IMR-90 (cell line): Measurements from ENCODE around the gene SLC50A1. TPM values are rescaled to one million over a fixed set of nuclear protein-coding genes. Genes with fewer than 3 reads are reported as not detected.

Experiments
- ATAC-seq: fragments of 200-7000 bp; cut with Tn5 transposase; 2 replicates; pipeline ENCODE4 v1.9.1; 2020; ENCODE audit warnings: low read depth, mild to moderate bottlenecking, moderate library complexity
- BruUV-seq: library from RNA; stranded (reverse); fragments of 400-500 nt; replicated peaks from 2 replicates; lab custom pipeline; 2021; lab: Mats Ljungman, UMichigan
- CTCF ChIA-PET: fragments of 300-600 bp; formaldehyde crosslinking; extraction: SDS; loops from one replicate; lab custom pipeline; 2021; ENCODE audit warnings: antibody characterized with exemption; lab: Yijun Ruan, JAX
- POLR2A ChIA-PET: fragments of 300-600 bp; sonication (Branson Sonifier 250); formaldehyde crosslinking; loops from one replicate; lab custom pipeline; 2022; ENCODE audit warnings: antibody characterized with exemption; ENCODE audit not compliant: unreplicated experiment; lab: Charles Lee
- DNase-seq: peaks from one replicate; pipeline ENCODE4 v3.0.0; 2013
- H2AFZ ChIP-seq: replicated peaks from 2 replicates; pipeline ENCODE3; 2013; ENCODE audit warnings: low read length, mild to moderate bottlenecking; ENCODE audit not compliant: poor library complexity
- H2AK5ac ChIP-seq: 2 replicates; pipeline ENCODE4 v1.6.1; 2013; ENCODE audit warnings: low read depth, low read length, inconsistent platforms
- H2AK9ac ChIP-seq: replicated peaks from 2 replicates; pipeline ENCODE3; 2013; ENCODE audit warnings: mild to moderate bottlenecking, low read depth, low read length, moderate library complexity; ENCODE audit not compliant: poor library complexity
- H2BK120ac ChIP-seq: 2 replicates; pipeline ENCODE4 v1.6.1; 2013; ENCODE audit warnings: low read depth, low read length, inconsistent platforms
- H2BK15ac ChIP-seq: 3 replicates; pipeline ENCODE4 v1.6.1; 2013; ENCODE audit warnings: low read depth, low read length, inconsistent platforms
- H2BK20ac ChIP-seq: 2 replicates; pipeline ENCODE4 v1.6.1; 2013; ENCODE audit warnings: low read depth, mild to moderate bottlenecking, inconsistent platforms, low read length, moderate library complexity
- H2BK5ac ChIP-seq: 2 replicates; pipeline ENCODE4 v1.6.1; 2013; ENCODE audit warnings: mild to moderate bottlenecking, low read depth, low read length, inconsistent platforms; ENCODE audit not compliant: poor library complexity, severe bottlenecking
- H3K14ac ChIP-seq: replicated peaks from 2 replicates; pipeline ENCODE4 v1.6.1; 2013; ENCODE audit warnings: low read depth, low read length, inconsistent platforms
- H3K18ac ChIP-seq: 2 replicates; pipeline ENCODE4 v1.6.1; 2013; ENCODE audit warnings: low read depth, low read length, control low read depth
- H3K23ac ChIP-seq: 2 replicates; pipeline ENCODE4 v1.6.1; 2013; ENCODE audit warnings: low read depth, low read length, inconsistent platforms
- H3K27ac ChIP-seq: 2 replicates; pipeline ENCODE4 v1.5.1; 2013; ENCODE audit warnings: mild to moderate bottlenecking, control low read depth, low read length; ENCODE audit not compliant: insufficient read depth
- H3K27me3 ChIP-seq: 2 replicates; pipeline ENCODE4 v1.6.1; 2013; ENCODE audit warnings: low read length; ENCODE audit not compliant: control insufficient read depth, insufficient read depth
- H3K36me3 ChIP-seq: 2 replicates; pipeline ENCODE4 v1.6.1; 2013; ENCODE audit warnings: low read length, mixed read lengths; ENCODE audit not compliant: control insufficient read depth, insufficient read depth
- H3K4ac ChIP-seq: 2 replicates; pipeline ENCODE4 v1.6.1; 2013; ENCODE audit warnings: low read depth, low read length, inconsistent platforms
- H3K4me1 ChIP-seq: 2 replicates; pipeline ENCODE4 v1.6.1; 2013; ENCODE audit warnings: low read length, mixed read lengths; ENCODE audit not compliant: control insufficient read depth, insufficient read depth
- H3K4me2 ChIP-seq: 2 replicates; pipeline ENCODE4 v1.6.1; 2013; ENCODE audit warnings: low read depth, mild to moderate bottlenecking, control low read depth, low read length, moderate library complexity
- H3K4me3 ChIP-seq: 2 replicates; pipeline ENCODE4 v1.5.1; 2013; ENCODE audit warnings: low read depth, mild to moderate bottlenecking, control low read depth, low read length, moderate library complexity; ENCODE audit not compliant: insufficient read depth
- H3K56ac ChIP-seq: 2 replicates; pipeline ENCODE4 v1.6.1; 2013; ENCODE audit warnings: low read length, inconsistent platforms; ENCODE audit not compliant: insufficient read depth; ENCODE audit errors: extremely low read depth
- H3K79me1 ChIP-seq, 2 experiments: 2 replicates each; pipeline ENCODE4 v1.6.1; 2013; ENCODE audit warnings: low read length in 2 of 2, inconsistent platforms in 1 of 2, low read depth in 1 of 2
- H3K9ac ChIP-seq: 2 replicates; pipeline ENCODE4 v1.6.1; 2013; ENCODE audit warnings: low read depth, low read length, control low read depth
- H3K9me1 ChIP-seq: 2 replicates; pipeline ENCODE4 v1.6.1; 2013; ENCODE audit warnings: low read length, inconsistent platforms; ENCODE audit not compliant: insufficient read depth
- H3K9me3 ChIP-seq: 2 replicates; pipeline ENCODE4 v1.6.1; 2013; ENCODE audit warnings: low read length; ENCODE audit not compliant: control insufficient read depth, insufficient read depth
- H4K20me1 ChIP-seq: 2 replicates; pipeline ENCODE4 v1.6.1; 2013; ENCODE audit warnings: low read length, inconsistent platforms; ENCODE audit not compliant: insufficient read depth
- H4K5ac ChIP-seq: 2 replicates; pipeline ENCODE4 v1.6.1; 2013; ENCODE audit warnings: mild to moderate bottlenecking, low read depth, low read length, control low read depth
- H4K8ac ChIP-seq, 2 experiments: 2 replicates each; pipeline ENCODE4 v1.6.1; 2013; ENCODE audit warnings: low read depth in 2 of 2, low read length in 2 of 2, control low read depth in 1 of 2, inconsistent platforms in 1 of 2
- H4K91ac ChIP-seq: 2 replicates; pipeline ENCODE4 v1.6.1; 2013; ENCODE audit warnings: low read depth, low read length, inconsistent platforms; ENCODE audit not compliant: insufficient read depth
- MXI1 ChIP-seq: IDR thresholded peaks from 2 replicates; pipeline ENCODE4 v1.6.1; 2012; ENCODE audit warnings: low read depth, mild to moderate bottlenecking, low read length, moderate library complexity, borderline replicate concordance
- NFE2L2 ChIP-seq: fragments of 150-350 bp; IDR thresholded peaks from 2 replicates; pipeline ENCODE4 v1.6.1; 2016; ENCODE audit warnings: low read depth, mild to moderate bottlenecking, low read length
- SMC3 ChIP-seq: fragments of 150-350 bp; IDR thresholded peaks from 2 replicates; pipeline ENCODE4 v1.6.1; 2016; ENCODE audit warnings: low read depth, mild to moderate bottlenecking, antibody characterized with exemption, low read length, moderate library complexity
- USF2 ChIP-seq: fragments of 150-350 bp; IDR thresholded peaks from 2 replicates; pipeline ENCODE4 v1.6.1; 2017; ENCODE audit warnings: mild to moderate bottlenecking, antibody characterized with exemption, low read length, low read depth
- WGBS, 2 experiments: methylation state at CpG; one replicate each; pipeline versions ENCODE4 v1.1.5 to v1.1.7; 2013; ENCODE audit warnings: missing lambda C conversion rate in 2 of 2; ENCODE audit not compliant: insufficient read length in 1 of 2; ENCODE audit errors: extremely low coverage in 2 of 2; 5-methylcytosine and 5-hydroxymethylcytosine counted together
- dilution Hi-C: fragments of 300-500 bp; cut with HindIII; formaldehyde crosslinking; loops from one replicate; pipeline ENCODE4 v1.14.3; 2018; ENCODE audit warnings: low sequenced_read_pairs; ENCODE audit not compliant: unreplicated experiment
- in situ Hi-C: fragments of 300-500 bp; cut with MboI; formaldehyde crosslinking; loops from 3 replicates; pipeline ENCODE4 v1.14.3; 2019; ENCODE audit warnings: low sequenced_read_pairs, inconsistent platforms, mixed read lengths
- intact Hi-C: fragments of 100-400 bp; cut with micrococcal nuclease; formaldehyde crosslinking; loops from 2 replicates; pipeline ENCODE4 v1.10.0; 2022
- polyA plus RNA-seq, 3 experiments: library from polyadenylated mRNA; depleted of rRNA; stranded (reverse); fragments of >200 nt; gene quantifications; 2 replicates each; pipeline ENCODE4 v1.2.3, GENCODE V29; 2012; ENCODE audit warnings: low replicate concordance in 1 of 3
- total RNA-seq: library from RNA; depleted of rRNA; stranded (reverse); fragments of >200 nt; gene quantifications from 2 replicates; pipeline ENCODE4 v1.2.3, GENCODE V29; 2012
- TF ChIP-seq, protein P1 (sequence below): conservative IDR thresholded peaks from 2 replicates; pipeline ENCODE4 v1.5.1; 2012; ENCODE audit warnings: mild to moderate bottlenecking, low read depth, low read length, improper control_type of control experiment

Gene SLC50A1
- total and polyA plus RNA-seq, 2 of the 4 experiments (the other 2 are of a cell fraction): 20.6 to 20.8 TPM

DNA sequence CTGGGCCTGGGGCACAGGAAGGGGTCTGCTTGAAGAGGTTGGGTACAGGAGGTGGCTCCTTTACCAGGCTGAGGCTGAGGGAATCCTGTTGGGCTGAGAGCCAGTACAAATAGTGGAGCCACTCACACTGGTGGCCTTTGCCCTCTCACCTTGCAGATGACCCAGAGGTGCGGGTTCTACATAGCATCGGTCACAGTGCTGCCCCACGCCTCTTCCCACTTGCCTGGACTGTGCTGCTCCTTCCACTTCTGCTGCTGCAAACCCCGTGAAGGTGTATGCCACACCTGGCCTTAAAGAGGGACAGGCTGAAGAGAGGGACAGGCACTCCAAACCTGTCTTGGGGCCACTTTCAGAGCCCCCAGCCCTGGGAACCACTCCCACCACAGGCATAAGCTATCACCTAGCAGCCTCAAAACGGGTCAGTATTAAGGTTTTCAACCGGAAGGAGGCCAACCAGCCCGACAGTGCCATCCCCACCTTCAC, 1.8 kb upstream of the SLC50A1 start:
- no peak overlapping the region for H3K9ac ChIP-seq
- no peak overlapping the region for H4K91ac ChIP-seq
- dilution Hi-C loops (no loop called here), intact Hi-C loops (no loop called here), in situ Hi-C loops (no loop called here)
- ChIA-PET POLR2A (no interaction called here), CTCF (no interaction called here)
- H3K14ac ChIP-seq: no peak overlapping the region
- no peak for ATAC-seq
- no peak overlapping the region for H2BK15ac ChIP-seq
- no peak for DNase-seq
- H3K4me1 ChIP-seq: peaks cover 17% of the 10 kb centered on the region
- no peaks in the 10 kb centered on the region for H4K20me1 ChIP-seq
- H2AK5ac ChIP-seq: peak overlapping the region; percentile 34; the same call in 1 of the 2 replicates
- H2BK20ac ChIP-seq: no peak overlapping the region
- no peak overlapping the region for H3K4me3 ChIP-seq
- H3K4ac ChIP-seq: no peak overlapping the region
- peaks cover 9% of the 10 kb centered on the region for H3K36me3 ChIP-seq
- no peak overlapping the region for H2AK9ac ChIP-seq
- 90% methylated on average over 2 of the region's 7 CpGs; no CpG with 5 or more reads in 1 of the 2 experiments for WGBS, 2 experiments
- peaks cover 16 to 32% of the 10 kb centered on the region in 2 experiments for H3K79me1 ChIP-seq
- H4K5ac ChIP-seq: no peak overlapping the region
- no peak overlapping the region for H3K56ac ChIP-seq
- H3K27ac ChIP-seq: no peak overlapping the region
- H2AFZ ChIP-seq: peak overlapping the region; percentile 25
- H3K9me3 ChIP-seq: no peaks in the 10 kb centered on the region
- no peak overlapping the region for H3K4me2 ChIP-seq
- peaks cover 24% of the 10 kb centered on the region; the same call in 1 of the 2 replicates for H3K9me1 ChIP-seq
- no peak overlapping the region for H3K23ac ChIP-seq
- no peak overlapping the region for H2BK5ac ChIP-seq
- no peak for TF ChIP-seq USF2
- no peak for TF ChIP-seq NFE2L2
- TF ChIP-seq SMC3: no peak
- no peak for TF ChIP-seq MXI1
- TF ChIP-seq, protein P1, sequence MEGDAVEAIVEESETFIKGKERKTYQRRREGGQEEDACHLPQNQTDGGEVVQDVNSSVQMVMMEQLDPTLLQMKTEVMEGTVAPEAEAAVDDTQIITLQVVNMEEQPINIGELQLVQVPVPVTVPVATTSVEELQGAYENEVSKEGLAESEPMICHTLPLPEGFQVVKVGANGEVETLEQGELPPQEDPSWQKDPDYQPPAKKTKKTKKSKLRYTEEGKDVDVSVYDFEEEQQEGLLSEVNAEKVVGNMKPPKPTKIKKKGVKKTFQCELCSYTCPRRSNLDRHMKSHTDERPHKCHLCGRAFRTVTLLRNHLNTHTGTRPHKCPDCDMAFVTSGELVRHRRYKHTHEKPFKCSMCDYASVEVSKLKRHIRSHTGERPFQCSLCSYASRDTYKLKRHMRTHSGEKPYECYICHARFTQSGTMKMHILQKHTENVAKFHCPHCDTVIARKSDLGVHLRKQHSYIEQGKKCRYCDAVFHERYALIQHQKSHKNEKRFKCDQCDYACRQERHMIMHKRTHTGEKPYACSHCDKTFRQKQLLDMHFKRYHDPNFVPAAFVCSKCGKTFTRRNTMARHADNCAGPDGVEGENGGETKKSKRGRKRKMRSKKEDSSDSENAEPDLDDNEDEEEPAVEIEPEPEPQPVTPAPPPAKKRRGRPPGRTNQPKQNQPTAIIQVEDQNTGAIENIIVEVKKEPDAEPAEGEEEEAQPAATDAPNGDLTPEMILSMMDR: no peak
- no peak overlapping the region for H3K18ac ChIP-seq
- H4K8ac ChIP-seq: no peak overlapping the region
- no TSS peak for BruUV-seq
- H3K27me3 ChIP-seq: peaks cover 5% of the 10 kb centered on the region
- H2BK120ac ChIP-seq: no peak overlapping the region
